Measurements from ENCODE around the gene TAOK3. TPM values are rescaled to one million over a fixed set of nuclear protein-coding genes. Genes with fewer than 3 reads are reported as not detected.

Gene TAOK3
- total and polyA plus RNA-seq, 9 of the 15 experiments (the other 6 are each of a cell fraction or from before 2014, with no cell fraction given) = 24.3 to 83.5 (median 47.1) TPM

DNA sequence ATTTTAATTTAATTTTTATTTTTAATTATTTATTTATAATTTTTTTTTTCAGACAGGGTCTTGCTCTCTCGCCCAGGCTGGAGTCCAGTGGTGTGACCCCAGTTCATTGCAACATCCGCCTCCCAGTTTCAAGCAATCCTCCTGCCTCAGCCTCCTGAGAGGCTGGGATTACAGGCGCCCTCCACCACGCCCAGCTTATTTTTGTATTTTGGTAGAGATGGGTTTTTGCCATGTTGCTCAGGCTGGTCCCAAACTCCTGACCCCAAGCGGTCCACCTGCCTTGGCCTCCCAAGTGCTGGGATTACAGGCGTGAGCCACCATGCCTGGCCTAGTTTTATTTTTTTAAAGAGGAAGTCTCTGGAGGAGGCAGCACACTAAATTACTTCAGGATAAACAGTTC, 250.4 kb downstream of the TAOK3 start:
- BruUV-seq (replicated peaks) = no TSS peak
- in situ Hi-C loops (cut with MboI) (loop anchor here (5.0 kb wide), 1 partner anchor 255 kb away; the partner anchor contains the start of gene SUDS3), intact Hi-C loops (cut with micrococcal nuclease) (loop anchor here (5.0 kb wide), 1 partner anchor 60 kb away; no protein-coding TSS in a partner anchor)
- TF ChIP-seq MCM7 (IDR thresholded peaks at IDR 0.05) = no peak
- TF ChIP-seq SMARCB1 (IDR thresholded peaks at IDR 0.05; ENCODE audit: insufficient read length, low read depth) = no peak
- no peak for TF ChIP-seq CEBPB (tag; IDR thresholded peaks at IDR 0.05)
- TF ChIP-seq, protein P1, sequence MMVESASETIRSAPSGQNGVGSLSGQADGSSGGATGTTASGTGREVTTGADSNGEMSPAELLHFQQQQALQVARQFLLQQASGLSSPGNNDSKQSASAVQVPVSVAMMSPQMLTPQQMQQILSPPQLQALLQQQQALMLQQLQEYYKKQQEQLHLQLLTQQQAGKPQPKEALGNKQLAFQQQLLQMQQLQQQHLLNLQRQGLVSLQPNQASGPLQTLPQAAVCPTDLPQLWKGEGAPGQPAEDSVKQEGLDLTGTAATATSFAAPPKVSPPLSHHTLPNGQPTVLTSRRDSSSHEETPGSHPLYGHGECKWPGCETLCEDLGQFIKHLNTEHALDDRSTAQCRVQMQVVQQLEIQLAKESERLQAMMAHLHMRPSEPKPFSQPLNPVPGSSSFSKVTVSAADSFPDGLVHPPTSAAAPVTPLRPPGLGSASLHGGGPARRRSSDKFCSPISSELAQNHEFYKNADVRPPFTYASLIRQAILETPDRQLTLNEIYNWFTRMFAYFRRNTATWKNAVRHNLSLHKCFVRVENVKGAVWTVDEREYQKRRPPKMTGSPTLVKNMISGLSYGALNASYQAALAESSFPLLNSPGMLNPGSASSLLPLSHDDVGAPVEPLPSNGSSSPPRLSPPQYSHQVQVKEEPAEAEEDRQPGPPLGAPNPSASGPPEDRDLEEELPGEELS (CRISPR knock-in tag; IDR thresholded peaks at IDR 0.05; ENCODE audit: borderline replicate concordance) = no peak
- TF ChIP-seq ZNF232 (CRISPR knock-in tag; IDR thresholded peaks at IDR 0.05) = no peak
- no peak for TF ChIP-seq POLR3A (IDR thresholded peaks at IDR 0.05; ENCODE audit: borderline replicate concordance, extremely low read depth, insufficient read depth, insufficient read length)
- no peak for TF ChIP-seq SMAD2 (IDR thresholded peaks at IDR 0.05; ENCODE audit: low read depth, low read length)
- TF ChIP-seq CREBBP (IDR thresholded peaks at IDR 0.05; ENCODE audit: low read depth, low read length) = no peak
- TF ChIP-seq CBX8 (IDR thresholded peaks at IDR 0.05; ENCODE audit: borderline replicate concordance, extremely low read depth, low read depth, low read length, poor library complexity, severe bottlenecking) = no peak
- TF ChIP-seq, protein P2, sequence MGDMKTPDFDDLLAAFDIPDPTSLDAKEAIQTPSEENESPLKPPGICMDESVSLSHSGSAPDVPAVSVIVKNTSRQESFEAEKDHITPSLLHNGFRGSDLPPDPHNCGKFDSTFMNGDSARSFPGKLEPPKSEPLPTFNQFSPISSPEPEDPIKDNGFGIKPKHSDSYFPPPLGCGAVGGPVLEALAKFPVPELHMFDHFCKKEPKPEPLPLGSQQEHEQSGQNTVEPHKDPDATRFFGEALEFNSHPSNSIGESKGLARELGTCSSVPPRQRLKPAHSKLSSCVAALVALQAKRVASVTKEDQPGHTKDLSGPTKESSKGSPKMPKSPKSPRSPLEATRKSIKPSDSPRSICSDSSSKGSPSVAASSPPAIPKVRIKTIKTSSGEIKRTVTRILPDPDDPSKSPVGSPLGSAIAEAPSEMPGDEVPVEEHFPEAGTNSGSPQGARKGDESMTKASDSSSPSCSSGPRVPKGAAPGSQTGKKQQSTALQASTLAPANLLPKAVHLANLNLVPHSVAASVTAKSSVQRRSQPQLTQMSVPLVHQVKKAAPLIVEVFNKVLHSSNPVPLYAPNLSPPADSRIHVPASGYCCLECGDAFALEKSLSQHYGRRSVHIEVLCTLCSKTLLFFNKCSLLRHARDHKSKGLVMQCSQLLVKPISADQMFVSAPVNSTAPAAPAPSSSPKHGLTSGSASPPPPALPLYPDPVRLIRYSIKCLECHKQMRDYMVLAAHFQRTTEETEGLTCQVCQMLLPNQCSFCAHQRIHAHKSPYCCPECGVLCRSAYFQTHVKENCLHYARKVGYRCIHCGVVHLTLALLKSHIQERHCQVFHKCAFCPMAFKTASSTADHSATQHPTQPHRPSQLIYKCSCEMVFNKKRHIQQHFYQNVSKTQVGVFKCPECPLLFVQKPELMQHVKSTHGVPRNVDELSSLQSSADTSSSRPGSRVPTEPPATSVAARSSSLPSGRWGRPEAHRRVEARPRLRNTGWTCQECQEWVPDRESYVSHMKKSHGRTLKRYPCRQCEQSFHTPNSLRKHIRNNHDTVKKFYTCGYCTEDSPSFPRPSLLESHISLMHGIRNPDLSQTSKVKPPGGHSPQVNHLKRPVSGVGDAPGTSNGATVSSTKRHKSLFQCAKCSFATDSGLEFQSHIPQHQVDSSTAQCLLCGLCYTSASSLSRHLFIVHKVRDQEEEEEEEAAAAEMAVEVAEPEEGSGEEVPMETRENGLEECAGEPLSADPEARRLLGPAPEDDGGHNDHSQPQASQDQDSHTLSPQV (IDR thresholded peaks at IDR 0.05) = no peak
- TF ChIP-seq JUND (IDR thresholded peaks at IDR 0.05; ENCODE audit: borderline replicate concordance, low read depth, low read length) = no peak
- TF ChIP-seq JUND (tag; IDR thresholded peaks at IDR 0.05; ENCODE audit: borderline replicate concordance, low read depth, low read length) = no peak
- TF ChIP-seq TGIF2 (CRISPR knock-in tag; IDR thresholded peaks at IDR 0.05) = no peak
- no peak overlapping the region for H3K4me2 ChIP-seq (ENCODE audit: insufficient read depth, low read length)
- H3K27me3 ChIP-seq (ENCODE audit: control insufficient read depth in 2 of 2, insufficient read depth in 2 of 2, low read length in 2 of 2) = no peaks in the 10 kb centered on the region
- DNase-seq (ENCODE audit: extremely low read depth in 1 of 4, low spot score in 3 of 4) = no peak
- CTCF ChIA-PET (ENCODE audit: low intra/inter-chr PET ratio) = interaction anchor here (3.0 kb wide), 1 partner anchor 253 kb away, joined by 31 read pairs; the partner anchor contains the start of gene SUDS3
- no peaks in the 10 kb centered on the region for H3K79me2 ChIP-seq (ENCODE audit: control insufficient read depth, insufficient read depth, low read length)
- FAIRE-seq = no peak
- POLR2A ChIA-PET = interaction anchor here (0.8 kb wide), 1 partner anchor 14 kb away, joined by 3 read pairs; the partner anchor contains the start of gene PEBP1
- H3K4me3 ChIP-seq = no peak overlapping the region
- WGBS (ENCODE audit: insufficient coverage, low coverage, missing lambda C conversion rate) = 82% methylated on average over 5 of the region's 6 CpGs
- H4K20me1 ChIP-seq (replicated peaks; ENCODE audit: control insufficient read depth, insufficient read depth, low read length) = no peaks in the 10 kb centered on the region
- no peaks in the 10 kb centered on the region for H3K9me1 ChIP-seq (ENCODE audit: control insufficient read depth, insufficient read depth, low read length)
- H2AFZ ChIP-seq (ENCODE audit: low read depth, low read length) = no peak overlapping the region
- peaks cover 4 to 14% of the 10 kb centered on the region in 2 experiments; a peak in 4 of 5 replicates for H3K4me1 ChIP-seq (replicated peaks in 1 of 2; ENCODE audit: control insufficient read depth in 2 of 2, insufficient read depth in 2 of 2, low read length in 2 of 2)
- ATAC-seq = no peak
- no peak overlapping the region for H3K9ac ChIP-seq (ENCODE audit: insufficient read depth in 1 of 2, low read depth in 2 of 2, low read length in 2 of 2)
- no peak overlapping the region for H3K27ac ChIP-seq (ENCODE audit: extremely low read depth, low read depth, low read length)
- H3K36me3 ChIP-seq (ENCODE audit: control insufficient read depth, insufficient read depth, low read length) = no peaks in the 10 kb centered on the region; the same call in 2 of the 3 replicates
- H3K9me3 ChIP-seq (replicated peaks; ENCODE audit: control insufficient read depth, insufficient read depth, low read depth, low read length) = no peaks in the 10 kb centered on the region

Data from K562 (cell line).